ENCODE data around the gene CCNQ.
A peak's percentile ranks its signal among the peaks of the same experiment; 100 is the strongest.

The CCNQ gene

GRCh38 chrX:153557618-153558355 lies 41.2 kb downstream of the CCNQ start:
- Histone ChIP-seq H3K9me3 (ENCODE audit: control insufficient read depth, insufficient read depth, low read length) (no peaks in the 10 kb centered on the region), H3K79me2 (ENCODE audit: control insufficient read depth, low read length) (no peaks in the 10 kb centered on the region), H4K20me1 (ENCODE audit: control insufficient read depth, insufficient read depth, low read depth, low read length) (no peaks in the 10 kb centered on the region), H3K9me2 (replicated peaks; ENCODE audit: control insufficient read depth, low read length) (no peaks in the 10 kb centered on the region), H3K4me2 (ENCODE audit: low read length) (no peak overlapping the region), H3K36me3 (ENCODE audit: control insufficient read depth, low read length) (no peaks in the 10 kb centered on the region), H3K27me3 (ENCODE audit: control insufficient read depth, low read length) (no peaks in the 10 kb centered on the region), H3K27ac (ENCODE audit: low read depth, low read length) (no peak overlapping the region), H3K4me3 (ENCODE audit: low read length) (no peak overlapping the region), H3K4me1 (ENCODE audit: control insufficient read depth, low read length) (no peaks in the 10 kb centered on the region), H3F3A (ENCODE audit: control insufficient read depth, insufficient read depth) (no peaks in the 10 kb centered on the region)
- no peak for TF ChIP-seq CTCF (IDR thresholded peaks at IDR 0.05; ENCODE audit: low read depth, low read length, poor library complexity, severe bottlenecking)
- no peak for TF ChIP-seq EZH2phosphoT487 (IDR thresholded peaks at IDR 0.05; ENCODE audit: borderline replicate concordance, low read length)

- no peak overlapping the region for H3K27ac ChIP-seq (ENCODE audit: low read depth, low read length)
- H3K9me3 ChIP-seq (ENCODE audit: control insufficient read depth, insufficient read depth, low read length): no peaks in the 10 kb centered on the region
- no peak overlapping the region for H3K4me3 ChIP-seq (ENCODE audit: low read length)
- H3K9me2 ChIP-seq (replicated peaks; ENCODE audit: control insufficient read depth, low read length): no peaks in the 10 kb centered on the region
- no peaks in the 10 kb centered on the region for H3K4me1 ChIP-seq (ENCODE audit: control insufficient read depth, low read length)
- no peaks in the 10 kb centered on the region for H3K27me3 ChIP-seq (ENCODE audit: control insufficient read depth, low read length)
- H3K4me2 ChIP-seq (ENCODE audit: low read length): no peak overlapping the region
- no peaks in the 10 kb centered on the region for H3F3A ChIP-seq (ENCODE audit: control insufficient read depth, insufficient read depth)
- no peaks in the 10 kb centered on the region for H4K20me1 ChIP-seq (ENCODE audit: control insufficient read depth, insufficient read depth, low read depth, low read length)
- TF ChIP-seq EZH2phosphoT487 (IDR thresholded peaks at IDR 0.05; ENCODE audit: borderline replicate concordance, low read length) (no peak), CTCF (IDR thresholded peaks at IDR 0.05; ENCODE audit: low read depth, low read length, poor library complexity, severe bottlenecking) (no peak)
- no peaks in the 10 kb centered on the region for H3K36me3 ChIP-seq (ENCODE audit: control insufficient read depth, low read length)
- H3K79me2 ChIP-seq (ENCODE audit: control insufficient read depth, low read length): no peaks in the 10 kb centered on the region
Measured at GRCh38 chrX:153556767-153557166, 42.2 kb downstream of the CCNQ start.

- no peaks in the 10 kb centered on the region for H3K79me2 ChIP-seq (ENCODE audit: control insufficient read depth, low read length)
- H3K4me3 ChIP-seq (ENCODE audit: low read length): no peak overlapping the region
- no peaks in the 10 kb centered on the region for H3K27me3 ChIP-seq (ENCODE audit: control insufficient read depth, low read length)
- no peaks in the 10 kb centered on the region for H3F3A ChIP-seq (ENCODE audit: control insufficient read depth, insufficient read depth)
- no peak overlapping the region for H3K27ac ChIP-seq (ENCODE audit: low read depth, low read length)
- no peaks in the 10 kb centered on the region for H3K36me3 ChIP-seq (ENCODE audit: control insufficient read depth, low read length)
- no peaks in the 10 kb centered on the region for H3K9me2 ChIP-seq (replicated peaks; ENCODE audit: control insufficient read depth, low read length)
- no peaks in the 10 kb centered on the region for H3K9me3 ChIP-seq (ENCODE audit: control insufficient read depth, insufficient read depth, low read length)
- no peak for TF ChIP-seq EZH2phosphoT487 (IDR thresholded peaks at IDR 0.05; ENCODE audit: borderline replicate concordance, low read length)
- TF ChIP-seq CTCF (IDR thresholded peaks at IDR 0.05; ENCODE audit: low read depth, low read length, poor library complexity, severe bottlenecking): peak; percentile 71
- H4K20me1 ChIP-seq (ENCODE audit: control insufficient read depth, insufficient read depth, low read depth, low read length): no peaks in the 10 kb centered on the region
- no peak overlapping the region for H3K4me2 ChIP-seq (ENCODE audit: low read length)
- H3K4me1 ChIP-seq (ENCODE audit: control insufficient read depth, low read length): no peaks in the 10 kb centered on the region
Measured at GRCh38 chrX:153554519-153555167, 44.3 kb downstream of the CCNQ start.

All from DOHH2 (cell line).